HL-60 (cell line): ENCODE measurements around the gene RASD2.

ENCODE experiments used
- POLR2AphosphoS5 ChIP-seq: IDR thresholded peaks from 2 replicates; pipeline ENCODE4 v1.6.1; 2012; ENCODE audit warnings: low read depth
- TF ChIP-seq, protein P1 (sequence below): IDR thresholded peaks from one replicate; pipeline ENCODE4 v1.5.1; 2011; ENCODE audit warnings: low read length, control low read depth, inconsistent platforms; ENCODE audit not compliant: insufficient read depth

- TF ChIP-seq, protein P1, sequence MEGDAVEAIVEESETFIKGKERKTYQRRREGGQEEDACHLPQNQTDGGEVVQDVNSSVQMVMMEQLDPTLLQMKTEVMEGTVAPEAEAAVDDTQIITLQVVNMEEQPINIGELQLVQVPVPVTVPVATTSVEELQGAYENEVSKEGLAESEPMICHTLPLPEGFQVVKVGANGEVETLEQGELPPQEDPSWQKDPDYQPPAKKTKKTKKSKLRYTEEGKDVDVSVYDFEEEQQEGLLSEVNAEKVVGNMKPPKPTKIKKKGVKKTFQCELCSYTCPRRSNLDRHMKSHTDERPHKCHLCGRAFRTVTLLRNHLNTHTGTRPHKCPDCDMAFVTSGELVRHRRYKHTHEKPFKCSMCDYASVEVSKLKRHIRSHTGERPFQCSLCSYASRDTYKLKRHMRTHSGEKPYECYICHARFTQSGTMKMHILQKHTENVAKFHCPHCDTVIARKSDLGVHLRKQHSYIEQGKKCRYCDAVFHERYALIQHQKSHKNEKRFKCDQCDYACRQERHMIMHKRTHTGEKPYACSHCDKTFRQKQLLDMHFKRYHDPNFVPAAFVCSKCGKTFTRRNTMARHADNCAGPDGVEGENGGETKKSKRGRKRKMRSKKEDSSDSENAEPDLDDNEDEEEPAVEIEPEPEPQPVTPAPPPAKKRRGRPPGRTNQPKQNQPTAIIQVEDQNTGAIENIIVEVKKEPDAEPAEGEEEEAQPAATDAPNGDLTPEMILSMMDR: no peak
- no peak for TF ChIP-seq POLR2AphosphoS5
Observed at GRCh38 chr22:35555946-35556547, 15.4 kb downstream of the RASD2 start.
